HG03558 (cell line): ENCODE results near the gene ASTE1.
A peak's percentile ranks its signal among the peaks of the same experiment; 100 is the strongest.
"Not testable (repeated sequence)": the region's sequence is repeated elsewhere in the genome, so short reads cannot be mapped to it uniquely, and the experiment has no call there.

Experiments used
- ATAC-seq: cut with Tn5 transposase; IDR thresholded peaks from one replicate; pipeline ENCODE4 v1.9.1; 2021; ENCODE audit warnings: moderate number of reproducible peaks; ENCODE audit not compliant: unreplicated experiment; ENCODE audit errors: extremely low read depth

ASTE1 gene

GRCh38 chr3:131026321-131027151 lies at the start of gene ASTE1, which contains the start of gene NEK11:
ASTE1 (minus strand) TSS chr3:131026825; CDS start chr3:131025306, 1,519 bp downstream.
NEK11 (plus strand) TSS chr3:131026877; CDS start chr3:131029709, 2,832 bp downstream.
- ATAC-seq, result peak; percentile 81

GRCh38 chr3:131075632-131076328 lies 49.2 kb upstream of the ASTE1 start:
- ATAC-seq, result no peak

- ATAC-seq, result no peak
These were observed 46.2 kb upstream of the ASTE1 start for GRCh38 chr3:131072845-131073244.

- no peak for ATAC-seq
These were observed 45.5 kb upstream of the ASTE1 start for GRCh38 chr3:131072099-131072559.

GRCh38 chr3:131067983-131068382 lies 41.4 kb upstream of the ASTE1 start:
- no peak for ATAC-seq

- no peak for ATAC-seq
These were observed 26.6 kb upstream of the ASTE1 start for GRCh38 chr3:131053043-131053859.

- ATAC-seq, result no peak
These were observed 23.4 kb upstream of the ASTE1 start for GRCh38 chr3:131050001-131050400.

GRCh38 chr3:131048030-131048429 lies 21.4 kb upstream of the ASTE1 start:
- no peak for ATAC-seq

GRCh38 chr3:131047582-131047981 lies 21.0 kb upstream of the ASTE1 start:
- no peak for ATAC-seq

- not testable (repeated sequence) for ATAC-seq
These were observed 15.8 kb upstream of the ASTE1 start for GRCh38 chr3:131042271-131042985.

GRCh38 chr3:131038326-131038725 lies 11.7 kb upstream of the ASTE1 start:
- no peak for ATAC-seq

GRCh38 chr3:131036986-131037385 lies 10.4 kb upstream of the ASTE1 start:
- no peak for ATAC-seq

- no peak for ATAC-seq
These were observed 9.7 kb upstream of the ASTE1 start for GRCh38 chr3:131036200-131036816.

- no peak for ATAC-seq
These were observed 7.0 kb upstream of the ASTE1 start for GRCh38 chr3:131033480-131034080.

- ATAC-seq, result no peak
These were observed 5.0 kb upstream of the ASTE1 start for GRCh38 chr3:131031660-131032059.

GRCh38 chr3:131028844-131029243 lies 2.2 kb upstream of the ASTE1 start:
- ATAC-seq, result no peak

GRCh38 chr3:131025539-131025938 lies 1.1 kb downstream of the ASTE1 start:
- no peak for ATAC-seq

GRCh38 chr3:131020122-131020693 lies 6.4 kb downstream of the ASTE1 start:
- no peak for ATAC-seq

- no peak for ATAC-seq
These were observed 7.7 kb downstream of the ASTE1 start for GRCh38 chr3:131018970-131019369.
